Activated CD8-positive, alpha-beta memory T cell treated with anti-CD3 and anti-CD28 coated beads, Interleukin-2, amount 50 U/mL, for 48 hours (primary cell): ENCODE measurements around the gene SPAG5.
"Not testable (repeated sequence)": the region's sequence is repeated elsewhere in the genome, so short reads cannot be mapped to it uniquely, and the experiment has no call there.

Experiments
- DNase-seq: peaks from one replicate; pipeline ENCODE4 v3.0.0-alpha.2; 2020

The SPAG5 gene

GRCh38 chr17:28598799-28599310 is at the start of gene SPAG5:
TSS of gene SPAG5 (minus strand) at chr17:28599025. CDS start at chr17:28598946, 79 bp downstream.
- DNase-seq = peak; percentile 98

- DNase-seq = no peak
Observed at GRCh38 chr17:28646039-28646754, 47.4 kb upstream of the SPAG5 start.

- DNase-seq = no peak
Observed at GRCh38 chr17:28645576-28645939, 46.7 kb upstream of the SPAG5 start.

GRCh38 chr17:28644787-28645575 is 46.2 kb upstream of the SPAG5 start, which contains the start of gene BLTP2:
TSS of gene BLTP2 (minus strand) at chr17:28645158. CDS start at chr17:28645056, 102 bp downstream.
- DNase-seq = peak; percentile 96

GRCh38 chr17:28643983-28644786 is 45.4 kb upstream of the SPAG5 start:
- peak; percentile 71 for DNase-seq

GRCh38 chr17:28641579-28641978 is 42.8 kb upstream of the SPAG5 start:
- no peak for DNase-seq

- no peak for DNase-seq
Observed at GRCh38 chr17:28635506-28635905, 36.7 kb upstream of the SPAG5 start.

- no peak for DNase-seq
Observed at GRCh38 chr17:28634206-28634865, 35.5 kb upstream of the SPAG5 start.

GRCh38 chr17:28626818-28627217 is 28.0 kb upstream of the SPAG5 start:
- no peak for DNase-seq

- no peak for DNase-seq
Observed at GRCh38 chr17:28624148-28624547, 25.3 kb upstream of the SPAG5 start.

- DNase-seq = no peak
Observed at GRCh38 chr17:28623696-28624095, 24.9 kb upstream of the SPAG5 start.

- DNase-seq = no peak
Observed at GRCh38 chr17:28622186-28622585, 23.4 kb upstream of the SPAG5 start.

GRCh38 chr17:28620010-28620409 is 21.2 kb upstream of the SPAG5 start:
- no peak for DNase-seq

GRCh38 chr17:28618464-28618863 is 19.6 kb upstream of the SPAG5 start:
- DNase-seq = no peak

- DNase-seq = no peak
Observed at GRCh38 chr17:28616281-28616680, 17.5 kb upstream of the SPAG5 start.

GRCh38 chr17:28615260-28615940 is 16.6 kb upstream of the SPAG5 start:
- DNase-seq = no peak

GRCh38 chr17:28613931-28614381 is 15.1 kb upstream of the SPAG5 start, which contains the start of gene RSKR:
TSS of gene RSKR (minus strand) at chr17:28614185. CDS start at chr17:28614161, 24 bp downstream.
- DNase-seq = no peak

- DNase-seq = no peak
Observed at GRCh38 chr17:28612936-28613872, 14.4 kb upstream of the SPAG5 start.

GRCh38 chr17:28612531-28612930 is 13.7 kb upstream of the SPAG5 start:
- no peak for DNase-seq

- no peak for DNase-seq
Observed at GRCh38 chr17:28610376-28610775, 11.6 kb upstream of the SPAG5 start.

- DNase-seq = not testable (repeated sequence)
Observed at GRCh38 chr17:28604031-28604430, 5.2 kb upstream of the SPAG5 start.
